DND-41 (cell line): ENCODE data around the gene IDH2.
"Not testable (repeated sequence)": the region's sequence is repeated elsewhere in the genome, so short reads cannot be mapped to it uniquely, and the experiment has no call there.

Source experiments
- ATAC-seq: fragments of 200-7000 bp; cut with Tn5 transposase; 3 replicates; pipeline ENCODE4 v1.9.1; 2021; ENCODE audit warnings: low read depth; ENCODE audit not compliant: insufficient read depth
- DNase-seq: peaks from one replicate; pipeline ENCODE4 v3.0.0-alpha.2; 2020
- H2AFZ ChIP-seq: 2 replicates; pipeline ENCODE4 v1.6.0; 2012; ENCODE audit warnings: low read depth, low read length
- H3K27ac ChIP-seq: 2 replicates; pipeline ENCODE4 v1.5.1; 2012; ENCODE audit warnings: low read length, inconsistent platforms
- H3K27me3 ChIP-seq: fragments of 200-600 bp; sonication (generic); 2 replicates; pipeline ENCODE4 v1.6.0; 2012; ENCODE audit warnings: low read length, mild to moderate bottlenecking, inconsistent platforms; ENCODE audit not compliant: insufficient read depth, poor library complexity
- H3K36me3 ChIP-seq: 2 replicates; pipeline ENCODE4 v1.5.1; 2012; ENCODE audit warnings: low read length, inconsistent platforms; ENCODE audit not compliant: insufficient read depth
- H3K4me1 ChIP-seq: 2 replicates; pipeline ENCODE4 v1.5.1; 2012; ENCODE audit warnings: mild to moderate bottlenecking, low read length; ENCODE audit not compliant: insufficient read depth
- H3K4me2 ChIP-seq: 2 replicates; pipeline ENCODE4 v1.6.0; 2012; ENCODE audit warnings: mild to moderate bottlenecking, moderate library complexity, low read length, inconsistent platforms; ENCODE audit not compliant: insufficient read depth
- H3K4me3 ChIP-seq, 2 experiments: fragments of 200-600 bp in 1 of 2; shearing (Covaris generic) in 1 of 2; 2 replicates each; pipeline ENCODE4 v1.5.1; 2012 to 2016; ENCODE audit warnings: inconsistent platforms in 2 of 2, low read length in 2 of 2, mild to moderate bottlenecking in 2 of 2, low read depth in 1 of 2, moderate library complexity in 1 of 2
- H3K79me2 ChIP-seq: 2 replicates; pipeline ENCODE4 v1.6.0; 2012; ENCODE audit warnings: low read length, inconsistent platforms; ENCODE audit not compliant: insufficient read depth
- H3K9ac ChIP-seq: 2 replicates; pipeline ENCODE4 v1.6.0; 2012; ENCODE audit warnings: low read depth, mild to moderate bottlenecking, inconsistent platforms, low read length, moderate library complexity
- H3K9me3 ChIP-seq: 2 replicates; pipeline ENCODE4 v1.5.1; 2012; ENCODE audit warnings: low read length, moderate library complexity, mild to moderate bottlenecking, inconsistent platforms; ENCODE audit not compliant: insufficient read depth, severe bottlenecking
- H4K20me1 ChIP-seq: 2 replicates; pipeline ENCODE4 v1.6.0; 2012; ENCODE audit warnings: low read length; ENCODE audit not compliant: insufficient read depth
- EZH2 ChIP-seq: IDR thresholded peaks from 3 replicates; pipeline ENCODE4 v1.6.1; 2012; ENCODE audit warnings: borderline replicate concordance, low read depth, mild to moderate bottlenecking, moderate library complexity, low read length, inconsistent platforms; ENCODE audit not compliant: severe bottlenecking
- TF ChIP-seq, protein P1 (sequence below): IDR thresholded peaks from 2 replicates; pipeline ENCODE4 v1.5.1; 2012; ENCODE audit warnings: borderline replicate concordance, low read length, moderate library complexity, mild to moderate bottlenecking; ENCODE audit not compliant: poor library complexity, severe bottlenecking; ENCODE audit errors: extremely low read depth

Gene IDH2

DNA sequence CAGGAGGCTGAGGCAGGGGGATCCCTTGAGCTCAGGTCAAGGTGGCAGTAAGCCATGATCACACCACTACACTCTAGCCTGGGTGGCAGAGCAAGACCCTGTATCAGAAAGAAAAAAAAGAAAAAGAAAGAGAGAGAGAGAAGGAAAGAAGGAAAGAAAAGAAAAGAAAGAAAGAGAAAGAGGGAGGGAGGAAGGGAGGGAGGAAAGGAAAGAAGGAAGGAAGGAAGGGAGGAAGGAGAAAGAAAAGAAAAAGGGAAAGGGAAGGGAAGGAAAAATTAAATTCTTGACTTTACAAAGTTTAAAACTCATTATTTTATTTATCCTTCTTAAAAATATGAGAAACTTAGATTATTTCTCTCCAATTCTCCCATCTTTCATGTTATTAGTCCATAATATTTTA lies 17.1 kb upstream of the IDH2 start:
- no peak overlapping the region for H3K4me2 ChIP-seq
- H3K4me3 ChIP-seq: no peak overlapping the region
- H4K20me1 ChIP-seq: no peaks in the 10 kb centered on the region
- H3K9me3 ChIP-seq: peaks cover 9% of the 10 kb centered on the region
- H3K36me3 ChIP-seq: no peaks in the 10 kb centered on the region
- H3K27ac ChIP-seq: no peak overlapping the region
- DNase-seq (no peak), ATAC-seq (no peak)
- H3K79me2 ChIP-seq: no peaks in the 10 kb centered on the region
- no peaks in the 10 kb centered on the region for H3K4me1 ChIP-seq
- H3K9ac ChIP-seq: no peak overlapping the region
- H3K27me3 ChIP-seq: no peaks in the 10 kb centered on the region
- TF ChIP-seq, protein P1, sequence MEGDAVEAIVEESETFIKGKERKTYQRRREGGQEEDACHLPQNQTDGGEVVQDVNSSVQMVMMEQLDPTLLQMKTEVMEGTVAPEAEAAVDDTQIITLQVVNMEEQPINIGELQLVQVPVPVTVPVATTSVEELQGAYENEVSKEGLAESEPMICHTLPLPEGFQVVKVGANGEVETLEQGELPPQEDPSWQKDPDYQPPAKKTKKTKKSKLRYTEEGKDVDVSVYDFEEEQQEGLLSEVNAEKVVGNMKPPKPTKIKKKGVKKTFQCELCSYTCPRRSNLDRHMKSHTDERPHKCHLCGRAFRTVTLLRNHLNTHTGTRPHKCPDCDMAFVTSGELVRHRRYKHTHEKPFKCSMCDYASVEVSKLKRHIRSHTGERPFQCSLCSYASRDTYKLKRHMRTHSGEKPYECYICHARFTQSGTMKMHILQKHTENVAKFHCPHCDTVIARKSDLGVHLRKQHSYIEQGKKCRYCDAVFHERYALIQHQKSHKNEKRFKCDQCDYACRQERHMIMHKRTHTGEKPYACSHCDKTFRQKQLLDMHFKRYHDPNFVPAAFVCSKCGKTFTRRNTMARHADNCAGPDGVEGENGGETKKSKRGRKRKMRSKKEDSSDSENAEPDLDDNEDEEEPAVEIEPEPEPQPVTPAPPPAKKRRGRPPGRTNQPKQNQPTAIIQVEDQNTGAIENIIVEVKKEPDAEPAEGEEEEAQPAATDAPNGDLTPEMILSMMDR: no peak
- TF ChIP-seq EZH2: no peak
- H2AFZ ChIP-seq: no peak overlapping the region

DNA sequence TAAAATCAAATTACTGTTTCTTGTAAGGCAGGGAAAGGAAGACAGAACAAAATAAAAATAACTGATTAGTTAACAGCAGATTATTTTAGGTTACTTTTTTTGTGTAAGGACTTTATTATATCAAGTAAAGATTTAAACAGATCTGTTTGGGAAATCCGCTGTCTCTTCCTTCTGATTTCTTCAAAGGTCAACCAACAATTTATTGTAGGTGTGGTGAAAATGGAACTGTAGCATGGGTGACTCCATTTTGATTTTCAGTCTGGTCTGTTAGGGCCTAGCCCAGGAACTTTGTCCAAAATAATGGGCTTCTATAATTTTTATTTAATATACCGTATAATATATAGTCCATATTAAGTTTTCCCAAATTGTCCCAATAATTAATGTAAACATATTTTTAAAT lies 13.5 kb upstream of the IDH2 start:
- H3K9ac ChIP-seq: no peak overlapping the region
- no peaks in the 10 kb centered on the region for H4K20me1 ChIP-seq
- TF ChIP-seq, protein P1: no peak
- TF ChIP-seq EZH2: no peak
- H3K79me2 ChIP-seq: no peaks in the 10 kb centered on the region
- H3K36me3 ChIP-seq: no peaks in the 10 kb centered on the region
- no peaks in the 10 kb centered on the region for H3K4me1 ChIP-seq
- no peak overlapping the region for H3K27ac ChIP-seq
- ATAC-seq (no peak), DNase-seq (no peak)
- H2AFZ ChIP-seq: no peak overlapping the region
- H3K27me3 ChIP-seq: no peaks in the 10 kb centered on the region
- no peak overlapping the region for H3K4me3 ChIP-seq
- peaks cover 12% of the 10 kb centered on the region for H3K9me3 ChIP-seq
- H3K4me2 ChIP-seq: no peak overlapping the region

DNA sequence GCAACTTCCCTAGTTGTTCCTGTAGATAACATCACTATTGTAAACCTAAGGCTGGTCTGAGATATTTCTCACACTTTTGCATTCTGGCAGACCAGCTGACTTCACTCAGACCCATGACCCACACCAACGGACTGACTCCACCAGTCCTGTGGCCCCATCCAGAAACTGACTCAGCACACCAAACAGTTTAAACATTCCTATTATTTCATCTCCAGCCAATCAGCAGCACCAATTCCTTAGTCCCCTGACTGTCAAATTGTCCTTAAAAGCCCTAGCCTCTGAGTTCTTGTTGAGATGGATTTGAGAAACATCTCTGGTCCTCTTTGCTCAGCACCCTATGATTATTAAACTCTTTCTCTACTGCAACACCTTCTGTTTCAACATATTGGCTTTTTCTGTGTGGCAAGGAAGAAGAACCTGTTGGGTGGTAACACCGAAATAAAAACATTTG lies 12.2 kb upstream of the IDH2 start:
- no peak for ATAC-seq

DNA sequence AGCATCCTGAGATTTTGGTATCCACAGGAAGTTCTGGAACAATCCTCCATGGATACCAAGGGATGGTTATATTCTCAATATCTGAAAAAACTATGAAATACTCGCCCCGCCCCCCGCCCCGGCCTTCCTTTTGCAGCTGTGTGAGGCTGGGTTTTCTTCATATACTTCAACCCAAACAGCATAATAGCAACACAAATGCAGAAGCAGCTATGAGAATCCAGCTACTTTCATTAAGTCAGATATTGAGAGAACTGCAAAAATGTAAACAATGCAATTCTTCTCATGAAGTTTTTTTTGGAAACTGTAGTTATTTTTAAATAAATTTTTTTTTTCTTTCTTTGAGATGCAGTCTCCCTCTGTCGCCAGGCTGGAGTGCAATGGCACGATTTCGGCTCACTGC lies 10.9 kb upstream of the IDH2 start:
- Histone ChIP-seq H3K9me3 (peaks cover 12% of the 10 kb centered on the region), H3K4me3 (no peak overlapping the region), H3K4me1 (no peaks in the 10 kb centered on the region), H3K79me2 (no peaks in the 10 kb centered on the region), H3K4me2 (no peak overlapping the region), H3K27me3 (no peaks in the 10 kb centered on the region), H4K20me1 (no peaks in the 10 kb centered on the region), H3K9ac (no peak overlapping the region), H3K36me3 (no peaks in the 10 kb centered on the region), H2AFZ (no peak overlapping the region), H3K27ac (no peak overlapping the region)
- DNase-seq (no peak), ATAC-seq (no peak)
- no peak for TF ChIP-seq EZH2
- TF ChIP-seq, protein P1: no peak

More for the DNA sequence above, 12.2 kb upstream of the IDH2 start:
- Histone ChIP-seq H3K27ac (no peak overlapping the region), H3K9ac (no peak overlapping the region), H2AFZ (no peak overlapping the region), H3K9me3 (peaks cover 12% of the 10 kb centered on the region), H3K27me3 (no peaks in the 10 kb centered on the region), H3K36me3 (no peaks in the 10 kb centered on the region), H4K20me1 (no peaks in the 10 kb centered on the region), H3K4me3 (no peak overlapping the region), H3K79me2 (no peaks in the 10 kb centered on the region), H3K4me2 (no peak overlapping the region), H3K4me1 (no peaks in the 10 kb centered on the region)
- no peak for TF ChIP-seq EZH2
- no peak for DNase-seq

DNA sequence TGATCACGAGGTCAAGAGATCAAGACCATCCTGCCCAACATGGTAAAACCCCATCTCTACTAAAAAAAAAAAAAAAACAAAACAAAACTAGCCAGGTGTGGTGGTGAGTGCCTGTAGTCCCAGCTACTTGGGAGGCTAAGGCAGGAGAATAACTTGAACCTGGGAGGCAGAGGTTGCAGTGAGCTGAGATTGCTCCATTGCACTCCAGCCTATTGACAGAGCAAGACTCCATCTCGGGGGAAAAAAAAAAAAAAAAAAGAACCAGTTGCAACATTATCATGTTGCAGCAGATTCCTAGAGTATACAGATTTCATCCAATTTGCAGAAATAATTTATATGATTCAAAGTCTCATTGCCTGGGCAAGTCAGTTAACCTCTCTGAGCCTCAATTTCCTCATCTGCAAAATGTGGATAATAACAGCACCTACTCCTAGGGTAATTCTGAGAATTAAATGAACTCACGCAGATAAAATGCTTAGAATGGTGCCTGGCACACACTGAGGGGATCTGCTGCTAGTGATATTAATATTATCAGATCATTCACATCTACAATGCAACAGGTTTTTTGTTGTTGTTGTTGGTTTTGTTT lies 7.0 kb upstream of the IDH2 start:
- H3K4me3 ChIP-seq, H3K27me3 ChIP-seq, H3K9ac ChIP-seq, H2AFZ ChIP-seq, ATAC-seq, H3K4me1 ChIP-seq, H3K9me3 ChIP-seq, H3K27ac ChIP-seq, H3K36me3 ChIP-seq, H3K79me2 ChIP-seq, H4K20me1 ChIP-seq, H3K4me2 ChIP-seq, DNase-seq: not testable (repeated sequence)

DNA sequence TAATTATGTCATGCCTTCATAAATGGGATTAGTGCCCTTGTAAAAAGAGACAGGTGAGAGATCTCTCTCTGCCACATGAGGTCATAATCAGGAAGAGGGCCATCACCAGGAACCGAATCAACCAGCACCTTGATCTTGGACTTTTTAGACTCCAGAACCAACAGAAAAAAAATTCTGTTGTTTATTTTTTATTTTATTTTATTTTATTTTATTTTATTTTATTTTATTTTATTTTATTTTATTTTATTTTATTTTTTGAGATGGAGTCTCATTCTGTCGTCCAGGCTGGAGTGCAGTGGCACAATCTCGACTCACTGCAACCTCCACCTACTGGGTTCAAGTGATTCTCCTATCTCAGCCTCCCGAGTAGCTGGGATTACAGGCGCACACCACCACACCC lies 5.8 kb upstream of the IDH2 start:
- H3K4me1 ChIP-seq, ATAC-seq, H3K27me3 ChIP-seq, H3K27ac ChIP-seq, H4K20me1 ChIP-seq, H3K4me2 ChIP-seq, H2AFZ ChIP-seq, DNase-seq, H3K36me3 ChIP-seq, H3K9me3 ChIP-seq, H3K9ac ChIP-seq, H3K4me3 ChIP-seq, H3K79me2 ChIP-seq: not testable (repeated sequence)
